Activated CD4-positive, CD25-positive, alpha-beta regulatory T cell treated with anti-CD3 and anti-CD28 coated beads, Interleukin-2, amount 50 U/mL, for 24 hours (primary cell): ENCODE results near the gene CXCL12.

ENCODE experiments used
- ATAC-seq, 2 donors: fragments of 150-1000 bp; cut with Tn5 transposase; one replicate each; pipeline ENCODE4 v1.10.0; 2021; ENCODE audit warnings: mild to moderate bottlenecking in 1 of 2, moderate library complexity in 1 of 2

CXCL12 gene

DNA sequence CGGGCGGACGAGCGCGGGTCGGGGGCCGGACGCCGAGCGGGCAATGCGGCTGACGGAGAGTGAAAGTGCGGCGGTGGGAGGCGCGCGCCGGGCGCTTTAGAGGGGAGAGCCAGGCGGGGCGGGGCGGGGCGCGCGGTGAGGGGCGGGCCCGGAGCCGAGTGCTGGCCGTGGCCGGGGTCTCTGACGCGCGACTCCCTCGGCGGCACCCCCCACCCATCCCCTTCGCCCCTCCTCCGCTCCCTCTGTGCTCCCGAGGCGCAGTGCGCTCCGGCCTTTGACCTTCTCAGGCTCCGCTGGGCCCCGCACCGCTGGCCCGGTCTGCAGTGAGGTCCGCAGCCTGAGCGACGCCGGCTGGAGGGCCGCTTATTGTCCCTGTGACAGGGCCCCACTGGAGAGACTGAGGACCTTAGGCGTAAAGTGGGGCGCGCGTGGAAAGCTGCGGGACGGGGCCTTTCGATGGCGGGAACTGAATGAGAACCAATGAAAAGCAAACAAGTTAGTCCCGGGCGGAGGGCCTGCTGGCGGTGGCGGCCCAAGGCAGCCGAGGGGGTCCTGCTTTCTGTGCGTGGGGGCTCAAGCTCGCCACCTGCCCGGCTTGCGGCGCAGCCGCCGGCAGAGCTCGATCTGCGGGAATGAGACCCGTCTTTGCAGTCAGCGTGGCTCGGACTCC lies at the start of gene CXCL12:
Gene CXCL12, minus strand, starts transcription at position 72 of the 670 bp plus-strand sequence. CDS start 92 bp downstream, outside the sequence.
- no peak for ATAC-seq

DNA sequence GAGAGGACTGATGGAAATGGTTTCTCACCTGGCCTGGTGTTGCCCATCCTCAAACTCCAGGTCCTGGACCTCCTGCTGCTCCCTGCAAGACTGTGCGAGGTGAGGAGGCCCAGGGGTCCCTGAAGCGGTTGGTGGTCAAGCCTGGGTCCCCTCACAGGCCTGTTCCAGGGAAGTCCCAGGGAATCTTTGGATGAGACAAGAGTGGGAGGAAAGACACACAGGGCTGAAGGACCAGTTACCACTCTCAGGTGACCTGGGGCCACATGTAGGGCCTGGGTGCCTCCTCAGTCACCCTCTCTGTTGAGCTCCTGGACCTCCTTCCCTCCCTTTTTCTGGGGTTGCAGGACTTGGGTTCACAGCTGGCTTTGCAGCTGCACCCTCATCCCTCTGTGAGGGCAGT lies 42.6 kb upstream of the CXCL12 start:
- ATAC-seq, result no peak

DNA sequence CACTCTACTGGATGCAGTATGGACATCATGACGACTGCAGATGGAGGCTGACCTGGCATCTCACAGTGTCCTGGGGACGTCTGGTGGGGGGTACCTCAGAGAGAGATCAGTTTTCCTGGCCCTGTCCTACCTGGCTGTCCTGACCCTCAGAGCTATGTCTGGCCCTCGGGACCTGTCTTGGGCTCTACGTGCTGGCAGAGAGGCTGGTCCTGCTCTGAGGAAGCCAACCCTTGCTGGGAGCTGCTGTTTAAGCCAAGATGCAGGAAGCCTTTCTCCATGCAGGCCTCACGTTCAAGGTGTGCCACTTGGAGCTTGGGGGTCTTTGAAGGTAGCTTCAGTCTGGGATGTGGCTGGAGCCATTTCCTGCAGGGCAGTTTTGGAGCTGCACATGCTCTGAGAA lies 42.1 kb upstream of the CXCL12 start:
- no peak for ATAC-seq

GRCh38 chr10:44426247-44427034 lies 41.5 kb upstream of the CXCL12 start:
- no peak for ATAC-seq

DNA sequence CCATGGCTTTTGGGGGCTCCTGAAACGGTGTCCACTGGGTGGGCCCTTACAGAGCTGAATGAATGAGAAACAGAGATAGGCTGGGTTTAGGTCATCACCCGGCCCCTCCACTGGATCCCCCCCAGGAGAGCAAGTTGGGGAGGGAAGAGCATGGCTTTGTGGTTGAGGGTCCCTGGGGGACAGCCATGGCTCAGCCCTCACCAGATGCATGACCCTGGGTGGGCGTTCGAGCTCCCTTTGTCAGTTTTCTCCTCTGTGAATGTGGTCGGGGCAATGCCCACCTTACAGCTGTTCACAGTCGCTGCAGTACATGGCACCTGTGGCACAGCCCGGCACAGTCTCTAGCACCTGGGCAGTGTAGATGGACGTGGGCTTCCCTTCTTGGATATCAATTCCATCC lies 40.6 kb upstream of the CXCL12 start:
- no peak for ATAC-seq

DNA sequence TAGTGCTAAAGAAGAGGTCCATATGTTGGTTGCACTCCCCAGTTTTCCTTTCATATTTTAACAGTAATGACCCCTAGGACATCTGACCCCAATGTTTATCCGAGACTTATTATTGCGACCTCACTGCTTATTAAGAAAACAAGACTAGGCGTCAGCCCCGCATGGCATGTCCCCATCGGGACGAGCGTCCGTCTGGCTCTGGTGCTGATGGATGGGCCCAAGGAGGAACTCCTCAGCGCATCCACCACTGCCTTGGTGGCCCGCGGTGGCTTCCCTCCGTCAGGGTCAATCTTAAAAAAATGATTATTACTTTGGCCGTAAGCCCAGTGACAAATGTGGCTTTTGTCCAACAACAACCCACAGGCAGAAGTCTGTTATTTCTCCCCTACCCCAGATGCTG lies 40.1 kb upstream of the CXCL12 start:
- ATAC-seq, result no peak

DNA sequence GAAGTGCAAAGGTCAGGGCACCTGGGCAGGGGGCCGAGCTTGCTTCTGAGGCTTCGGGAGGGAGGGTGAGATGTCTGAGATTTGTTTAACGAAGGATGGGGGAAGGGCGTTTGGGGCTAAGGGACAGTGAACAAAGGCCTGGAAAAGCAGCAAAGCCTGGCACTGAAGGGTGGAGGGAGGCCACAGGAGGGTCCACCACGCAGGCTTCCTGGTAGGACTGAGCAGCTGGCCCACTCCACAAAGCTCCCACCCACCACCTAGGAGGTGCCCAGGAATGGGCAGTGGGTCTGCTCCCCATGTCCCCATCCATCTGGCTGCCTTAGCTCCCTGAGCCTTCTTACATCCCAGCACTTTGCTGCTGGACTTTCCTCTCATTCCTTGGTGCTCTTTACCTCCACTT lies 39.4 kb upstream of the CXCL12 start:
- ATAC-seq, result no peak

DNA sequence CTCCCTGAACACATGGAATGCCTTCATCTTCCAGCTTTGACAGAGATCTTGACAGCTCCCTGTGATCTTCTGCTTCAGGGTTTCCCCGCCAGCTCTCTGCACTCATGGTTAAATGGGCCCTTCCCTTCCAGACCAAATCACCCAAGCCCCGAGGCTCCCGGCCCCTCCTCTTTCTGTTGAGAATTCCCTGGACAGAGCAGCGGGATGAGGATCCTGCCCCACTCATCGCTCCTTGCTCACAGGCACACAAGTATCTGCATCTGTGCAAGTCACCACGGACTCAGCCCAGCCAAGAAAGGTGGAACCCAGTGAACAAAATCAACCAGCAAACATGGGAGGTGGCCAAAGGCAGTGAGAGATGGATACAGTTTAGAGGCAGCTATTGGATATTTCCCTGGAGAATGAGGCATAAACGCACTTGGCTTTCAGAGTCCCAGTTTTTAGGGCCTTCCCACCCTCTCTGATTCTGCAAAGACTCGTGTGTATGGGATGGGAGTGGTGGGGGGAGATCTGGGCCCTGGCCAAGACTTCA lies 37.7 kb upstream of the CXCL12 start:
- ATAC-seq, result no peak

GRCh38 chr10:44422153-44422552 lies 37.3 kb upstream of the CXCL12 start:
- no peak for ATAC-seq

DNA sequence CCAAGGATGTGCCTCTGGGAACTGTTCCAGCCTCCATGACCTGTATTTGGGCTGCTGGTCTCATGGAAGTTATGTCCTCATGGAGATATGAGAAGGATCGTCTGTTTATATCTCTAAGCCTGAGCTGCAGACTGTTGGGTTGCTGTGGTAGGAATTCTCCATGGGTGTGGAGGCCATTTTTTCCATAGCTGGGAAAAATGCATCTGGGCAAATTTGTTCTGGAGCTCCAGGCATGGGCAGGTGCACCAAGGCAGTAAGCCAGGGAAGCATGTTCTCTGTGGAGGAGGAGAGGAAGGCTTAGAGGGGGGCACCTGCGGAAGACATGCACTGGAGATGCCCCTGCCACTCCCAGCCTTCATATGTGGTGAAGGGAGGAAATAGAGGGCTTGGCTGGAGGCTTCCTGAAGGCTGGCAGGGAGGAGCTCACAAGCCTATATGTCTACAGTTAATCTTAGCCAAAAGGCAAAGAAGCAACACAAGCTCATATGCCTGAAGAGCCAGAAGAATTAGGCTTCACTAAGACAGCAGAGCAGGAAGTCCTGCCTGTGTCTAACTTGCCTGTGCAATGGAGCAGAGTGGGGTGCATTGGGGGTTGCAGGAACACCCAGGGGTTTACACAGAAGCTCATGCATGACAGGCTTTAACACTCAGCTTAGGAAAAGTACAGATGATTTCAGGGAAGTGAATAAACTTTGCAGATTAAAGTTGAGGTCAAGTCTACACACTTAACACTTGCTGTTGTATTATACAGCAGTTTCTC lies 35.1 kb upstream of the CXCL12 start:
- ATAC-seq, result no peak

- no peak for ATAC-seq
Observed at GRCh38 chr10:44418637-44419036, 33.7 kb upstream of the CXCL12 start.

DNA sequence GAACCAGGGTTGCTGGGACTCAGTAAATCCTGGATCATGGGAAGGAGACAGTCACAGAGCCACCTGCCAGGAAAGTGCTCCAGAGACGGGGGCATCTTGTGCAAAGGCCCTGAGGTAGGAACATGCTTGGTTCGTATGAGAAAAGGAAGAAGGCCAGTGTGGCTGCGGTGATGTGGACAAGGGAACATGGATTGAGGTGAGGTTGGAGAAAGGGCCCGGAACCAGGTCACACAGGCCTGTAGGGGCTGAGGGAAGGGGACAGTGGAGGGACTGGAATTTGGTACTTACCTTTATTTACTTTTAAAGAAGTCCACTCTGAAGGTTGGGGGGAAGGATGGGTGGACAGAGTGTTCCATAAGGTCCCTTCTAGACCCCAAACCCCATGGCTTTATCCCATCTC lies 32.9 kb upstream of the CXCL12 start:
- no peak for ATAC-seq

GRCh38 chr10:44416936-44417335 lies 32.0 kb upstream of the CXCL12 start:
- no peak for ATAC-seq

DNA sequence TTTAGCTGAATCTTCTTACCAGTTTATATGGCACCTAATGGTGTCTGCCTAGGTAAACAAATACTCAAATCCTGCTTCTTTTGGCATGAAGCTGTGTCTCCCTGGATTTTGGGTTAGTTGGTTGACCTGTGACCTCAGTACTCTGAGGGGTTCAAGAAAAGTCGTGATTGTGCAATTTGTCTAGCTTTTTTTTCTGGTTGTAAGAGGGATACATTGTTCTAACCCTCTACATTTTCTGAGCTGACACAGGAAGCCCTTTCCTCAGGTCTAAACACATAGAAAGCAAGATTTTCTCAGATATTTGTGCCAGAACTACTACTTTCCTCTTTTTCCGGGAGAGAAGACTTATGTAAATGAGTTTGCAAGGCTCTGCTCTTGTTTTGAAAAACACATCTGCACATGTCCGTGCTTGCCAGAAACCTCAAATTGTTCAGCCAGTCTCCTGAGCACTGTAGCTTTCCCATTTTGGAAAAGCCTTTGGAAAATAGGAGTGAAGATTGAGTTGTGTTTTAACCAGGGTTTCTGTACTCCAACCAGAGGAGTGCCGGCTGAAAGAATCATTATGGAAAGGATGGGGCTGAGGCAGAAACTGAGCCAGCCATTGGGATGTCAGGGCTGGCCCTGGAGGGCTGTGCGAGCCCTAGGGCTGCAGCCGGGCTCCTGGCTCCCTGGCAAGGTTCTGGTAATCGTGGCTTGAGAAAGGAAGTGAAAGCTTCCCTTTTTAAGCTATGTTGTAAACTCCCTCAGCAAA lies 31.3 kb upstream of the CXCL12 start:
- ATAC-seq, result no peak

DNA sequence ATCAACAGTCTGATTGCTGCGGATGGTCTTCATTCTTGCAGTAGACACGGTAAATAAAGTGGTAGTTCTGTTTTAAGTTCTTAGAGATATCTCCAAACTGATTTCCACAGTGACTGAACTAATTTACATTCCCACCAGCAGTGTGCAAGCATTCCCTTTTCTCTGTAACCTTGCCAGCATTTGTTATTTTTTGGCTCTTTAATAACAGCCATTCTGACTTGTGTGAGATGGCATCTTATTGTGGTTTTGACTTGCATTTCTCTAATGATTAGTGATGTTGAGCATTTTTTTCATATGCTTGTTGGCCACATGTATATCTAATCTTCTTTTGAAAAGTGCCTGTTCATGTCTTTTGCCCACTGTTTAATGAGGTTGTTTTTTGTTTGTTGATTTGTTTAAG lies 30.2 kb upstream of the CXCL12 start:
- ATAC-seq, result no peak

GRCh38 chr10:44413416-44413815 lies 28.5 kb upstream of the CXCL12 start:
- no peak for ATAC-seq

GRCh38 chr10:44411251-44411650 lies 26.4 kb upstream of the CXCL12 start:
- no peak for ATAC-seq

DNA sequence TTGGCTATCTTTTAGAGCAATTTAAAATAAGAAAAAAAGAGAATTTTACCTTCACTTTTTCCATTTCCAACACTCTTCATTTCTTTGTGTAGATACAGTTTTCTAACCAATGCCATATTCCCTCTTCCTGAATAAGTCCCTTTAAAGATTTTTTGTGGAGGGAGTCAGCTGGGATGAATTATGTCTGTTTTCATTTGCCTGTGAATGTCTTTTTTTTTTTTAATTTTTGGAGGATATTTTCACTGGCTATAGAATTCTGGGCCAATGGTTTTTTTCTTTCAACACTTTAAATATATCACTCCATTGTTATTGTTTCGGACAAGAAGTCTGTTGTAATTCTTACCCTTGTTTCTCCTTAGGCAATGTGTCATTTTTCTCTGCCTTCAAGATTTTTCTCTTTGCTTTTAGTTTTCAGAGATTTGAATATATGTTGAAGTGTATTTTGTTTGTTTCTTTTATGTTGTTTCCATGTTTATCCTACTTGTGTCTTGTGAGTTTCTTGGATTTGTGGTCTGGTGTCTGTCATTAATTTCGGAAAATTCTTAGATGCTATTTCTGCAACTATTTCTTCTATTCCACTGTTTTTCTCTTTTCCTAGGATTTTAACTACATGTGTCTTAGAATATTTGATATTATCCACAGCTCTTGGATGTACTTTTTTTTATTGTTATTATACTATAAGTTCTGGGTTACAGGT lies 20.0 kb upstream of the CXCL12 start:
- no peak for ATAC-seq

- no peak for ATAC-seq
Observed at GRCh38 chr10:44402465-44403195, 17.7 kb upstream of the CXCL12 start.

GRCh38 chr10:44400541-44400940 lies 15.6 kb upstream of the CXCL12 start:
- no peak for ATAC-seq
